Measurements from ENCODE around the gene PIK3R1.

DNA sequence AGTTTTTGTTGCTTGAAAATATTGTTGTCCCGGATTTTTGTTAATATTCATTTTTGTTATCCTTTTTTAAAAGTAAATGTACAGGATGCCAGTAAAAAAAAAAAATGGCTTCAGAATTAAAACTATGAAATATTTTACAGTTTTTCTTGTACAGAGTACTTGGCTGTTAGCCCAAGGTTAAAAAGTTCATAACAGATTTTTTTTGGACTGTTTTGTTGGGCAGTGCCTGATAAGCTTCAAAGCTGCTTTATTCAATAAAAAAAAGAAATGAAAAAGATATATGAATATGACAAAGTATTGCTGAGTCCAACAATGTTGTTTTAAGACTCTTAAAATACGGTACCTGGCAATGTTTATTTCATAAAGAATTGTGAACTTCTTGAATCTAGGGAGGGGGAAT, 82.9 kb downstream of the PIK3R1 start:
- TF ChIP-seq, protein P1, sequence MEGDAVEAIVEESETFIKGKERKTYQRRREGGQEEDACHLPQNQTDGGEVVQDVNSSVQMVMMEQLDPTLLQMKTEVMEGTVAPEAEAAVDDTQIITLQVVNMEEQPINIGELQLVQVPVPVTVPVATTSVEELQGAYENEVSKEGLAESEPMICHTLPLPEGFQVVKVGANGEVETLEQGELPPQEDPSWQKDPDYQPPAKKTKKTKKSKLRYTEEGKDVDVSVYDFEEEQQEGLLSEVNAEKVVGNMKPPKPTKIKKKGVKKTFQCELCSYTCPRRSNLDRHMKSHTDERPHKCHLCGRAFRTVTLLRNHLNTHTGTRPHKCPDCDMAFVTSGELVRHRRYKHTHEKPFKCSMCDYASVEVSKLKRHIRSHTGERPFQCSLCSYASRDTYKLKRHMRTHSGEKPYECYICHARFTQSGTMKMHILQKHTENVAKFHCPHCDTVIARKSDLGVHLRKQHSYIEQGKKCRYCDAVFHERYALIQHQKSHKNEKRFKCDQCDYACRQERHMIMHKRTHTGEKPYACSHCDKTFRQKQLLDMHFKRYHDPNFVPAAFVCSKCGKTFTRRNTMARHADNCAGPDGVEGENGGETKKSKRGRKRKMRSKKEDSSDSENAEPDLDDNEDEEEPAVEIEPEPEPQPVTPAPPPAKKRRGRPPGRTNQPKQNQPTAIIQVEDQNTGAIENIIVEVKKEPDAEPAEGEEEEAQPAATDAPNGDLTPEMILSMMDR (IDR thresholded peaks at IDR 0.05), result no peak
- TF ChIP-seq POLR2AphosphoS5 (IDR thresholded peaks at IDR 0.05) (no peak), POLR2A (IDR thresholded peaks at IDR 0.05) (no peak), EP300 (IDR thresholded peaks at IDR 0.05; ENCODE audit: low read depth) (no peak)
